Activated CD8-positive, alpha-beta memory T cell treated with anti-CD3 and anti-CD28 coated beads for 24 hours (primary cell): ENCODE results near the gene CRX.
A peak's percentile ranks its signal among the peaks of the same experiment; 100 is the strongest.
"Not testable (repeated sequence)": the region's sequence is repeated elsewhere in the genome, so short reads cannot be mapped to it uniquely, and the experiment has no call there.

Source experiments
- DNase-seq: peaks from one replicate; pipeline ENCODE4 v3.0.0-alpha.2; 2020

CRX gene

GRCh38 chr19:47821460-47822020 is at the start of gene CRX:
Gene CRX (plus strand): TSS chr19:47821937. CDS start chr19:47834444, 12,507 bp downstream.
- DNase-seq = no peak

- DNase-seq = no peak
These were observed 45.2 kb upstream of the CRX start for GRCh38 chr19:47776568-47776967.

GRCh38 chr19:47777245-47778048 is 44.3 kb upstream of the CRX start:
- peak; percentile 63 for DNase-seq

- DNase-seq = peak; percentile 96
These were observed 43.4 kb upstream of the CRX start, which contains the start of gene SELENOW for GRCh38 chr19:47778049-47778953. Gene SELENOW (plus strand): TSS chr19:47778703. CDS start chr19:47778786, 83 bp downstream.

- DNase-seq = no peak
These were observed 42.8 kb upstream of the CRX start for GRCh38 chr19:47778954-47779351.

GRCh38 chr19:47779524-47780214 is 42.1 kb upstream of the CRX start:
- DNase-seq = no peak

GRCh38 chr19:47780215-47780551 is 41.6 kb upstream of the CRX start:
- DNase-seq = no peak

- no peak for DNase-seq
These were observed 40.0 kb upstream of the CRX start for GRCh38 chr19:47781590-47782262.

- no peak for DNase-seq
These were observed 35.2 kb upstream of the CRX start for GRCh38 chr19:47786566-47786965.

GRCh38 chr19:47787307-47787706 is 34.4 kb upstream of the CRX start:
- DNase-seq = not testable (repeated sequence)

GRCh38 chr19:47789811-47790210 is 31.9 kb upstream of the CRX start:
- not testable (repeated sequence) for DNase-seq

GRCh38 chr19:47790398-47790814 is 31.3 kb upstream of the CRX start:
- peak; percentile 95 for DNase-seq

GRCh38 chr19:47792616-47793015 is 29.1 kb upstream of the CRX start:
- no peak for DNase-seq

- DNase-seq = no peak
These were observed 27.2 kb upstream of the CRX start for GRCh38 chr19:47794526-47794925.

GRCh38 chr19:47796785-47797184 is 25.0 kb upstream of the CRX start:
- no peak for DNase-seq

- DNase-seq = no peak
These were observed 23.5 kb upstream of the CRX start for GRCh38 chr19:47797996-47798903.

- DNase-seq = no peak
These were observed 22.9 kb upstream of the CRX start for GRCh38 chr19:47798904-47799266.

- no peak for DNase-seq
These were observed 20.5 kb upstream of the CRX start for GRCh38 chr19:47801270-47801669.

- no peak for DNase-seq
These were observed 19.2 kb upstream of the CRX start for GRCh38 chr19:47802521-47803043.

GRCh38 chr19:47803148-47803547 is 18.6 kb upstream of the CRX start:
- not testable (repeated sequence) for DNase-seq

GRCh38 chr19:47803671-47804070 is 18.1 kb upstream of the CRX start:
- DNase-seq = not testable (repeated sequence)
